ENCODE data around the gene MALAT1.

MALAT1 gene

GRCh38 chr11:65549096-65549495 is 50.3 kb downstream of the MALAT1 start:
- TF ChIP-seq, protein P1, sequence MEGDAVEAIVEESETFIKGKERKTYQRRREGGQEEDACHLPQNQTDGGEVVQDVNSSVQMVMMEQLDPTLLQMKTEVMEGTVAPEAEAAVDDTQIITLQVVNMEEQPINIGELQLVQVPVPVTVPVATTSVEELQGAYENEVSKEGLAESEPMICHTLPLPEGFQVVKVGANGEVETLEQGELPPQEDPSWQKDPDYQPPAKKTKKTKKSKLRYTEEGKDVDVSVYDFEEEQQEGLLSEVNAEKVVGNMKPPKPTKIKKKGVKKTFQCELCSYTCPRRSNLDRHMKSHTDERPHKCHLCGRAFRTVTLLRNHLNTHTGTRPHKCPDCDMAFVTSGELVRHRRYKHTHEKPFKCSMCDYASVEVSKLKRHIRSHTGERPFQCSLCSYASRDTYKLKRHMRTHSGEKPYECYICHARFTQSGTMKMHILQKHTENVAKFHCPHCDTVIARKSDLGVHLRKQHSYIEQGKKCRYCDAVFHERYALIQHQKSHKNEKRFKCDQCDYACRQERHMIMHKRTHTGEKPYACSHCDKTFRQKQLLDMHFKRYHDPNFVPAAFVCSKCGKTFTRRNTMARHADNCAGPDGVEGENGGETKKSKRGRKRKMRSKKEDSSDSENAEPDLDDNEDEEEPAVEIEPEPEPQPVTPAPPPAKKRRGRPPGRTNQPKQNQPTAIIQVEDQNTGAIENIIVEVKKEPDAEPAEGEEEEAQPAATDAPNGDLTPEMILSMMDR (IDR thresholded peaks at IDR 0.05; ENCODE audit: low read depth, low read length): no peak
- no peak overlapping the region for H3K4me3 ChIP-seq (replicated peaks in 1 of 2; ENCODE audit: low read depth in 2 of 2, low read length in 2 of 2)
- no peak for DNase-seq (ENCODE audit: low read depth in 2 of 2)

- H3K4me3 ChIP-seq (replicated peaks in 1 of 2; ENCODE audit: low read depth in 2 of 2, low read length in 2 of 2): no peak overlapping the region
- DNase-seq (ENCODE audit: low read depth in 2 of 2): no peak
- TF ChIP-seq, protein P1 (IDR thresholded peaks at IDR 0.05; ENCODE audit: low read depth, low read length): peak; percentile 19
Observed at GRCh38 chr11:65551572-65552387, 52.9 kb downstream of the MALAT1 start.

GRCh38 chr11:65552388-65552951 is 53.6 kb downstream of the MALAT1 start:
- no peak for DNase-seq (ENCODE audit: low read depth in 2 of 2)
- H3K4me3 ChIP-seq (replicated peaks in 1 of 2; ENCODE audit: low read depth in 2 of 2, low read length in 2 of 2): no peak overlapping the region
- TF ChIP-seq, protein P1 (IDR thresholded peaks at IDR 0.05; ENCODE audit: low read depth, low read length): no peak

DNA sequence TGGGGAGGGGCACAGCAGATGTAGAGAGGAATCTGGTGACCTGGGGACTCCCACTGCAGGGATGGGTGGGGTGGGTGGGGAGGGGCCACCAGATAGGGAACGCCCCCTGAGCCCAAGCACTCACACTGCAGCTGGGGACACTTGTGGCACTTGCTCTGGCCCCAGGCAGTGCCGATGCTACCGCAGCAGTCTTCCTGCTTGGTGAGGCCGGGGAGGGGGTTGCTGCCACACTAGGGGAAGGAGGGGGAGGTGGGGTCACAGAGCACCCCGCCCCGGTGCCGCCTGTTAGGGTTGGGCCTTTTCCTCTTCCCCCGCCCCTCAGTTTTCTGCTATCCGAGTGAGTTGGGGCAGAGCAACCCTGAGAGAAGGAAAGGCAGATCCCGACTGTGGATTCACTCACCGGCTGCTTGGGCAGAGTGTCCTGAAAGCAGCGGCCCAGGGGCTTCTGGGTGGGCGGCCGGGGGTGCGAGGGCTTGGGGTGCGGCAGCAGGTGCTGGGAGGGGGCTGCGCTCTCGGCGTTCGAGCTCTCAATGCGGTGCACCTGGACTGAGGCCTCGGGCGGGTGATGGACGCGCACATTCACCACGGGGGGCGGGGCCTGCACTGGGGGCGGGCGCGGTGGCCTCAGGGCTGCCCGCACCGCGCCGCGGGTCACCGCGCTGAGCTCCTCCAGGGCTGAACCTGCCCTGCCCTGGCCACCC is 54.6 kb downstream of the MALAT1 start:
- TF ChIP-seq, protein P1 (IDR thresholded peaks at IDR 0.05; ENCODE audit: low read depth, low read length): no peak
- H3K4me3 ChIP-seq (replicated peaks in 1 of 2; ENCODE audit: low read depth in 2 of 2, low read length in 2 of 2): no peak overlapping the region
- no peak for DNase-seq (ENCODE audit: low read depth in 2 of 2)

DNA sequence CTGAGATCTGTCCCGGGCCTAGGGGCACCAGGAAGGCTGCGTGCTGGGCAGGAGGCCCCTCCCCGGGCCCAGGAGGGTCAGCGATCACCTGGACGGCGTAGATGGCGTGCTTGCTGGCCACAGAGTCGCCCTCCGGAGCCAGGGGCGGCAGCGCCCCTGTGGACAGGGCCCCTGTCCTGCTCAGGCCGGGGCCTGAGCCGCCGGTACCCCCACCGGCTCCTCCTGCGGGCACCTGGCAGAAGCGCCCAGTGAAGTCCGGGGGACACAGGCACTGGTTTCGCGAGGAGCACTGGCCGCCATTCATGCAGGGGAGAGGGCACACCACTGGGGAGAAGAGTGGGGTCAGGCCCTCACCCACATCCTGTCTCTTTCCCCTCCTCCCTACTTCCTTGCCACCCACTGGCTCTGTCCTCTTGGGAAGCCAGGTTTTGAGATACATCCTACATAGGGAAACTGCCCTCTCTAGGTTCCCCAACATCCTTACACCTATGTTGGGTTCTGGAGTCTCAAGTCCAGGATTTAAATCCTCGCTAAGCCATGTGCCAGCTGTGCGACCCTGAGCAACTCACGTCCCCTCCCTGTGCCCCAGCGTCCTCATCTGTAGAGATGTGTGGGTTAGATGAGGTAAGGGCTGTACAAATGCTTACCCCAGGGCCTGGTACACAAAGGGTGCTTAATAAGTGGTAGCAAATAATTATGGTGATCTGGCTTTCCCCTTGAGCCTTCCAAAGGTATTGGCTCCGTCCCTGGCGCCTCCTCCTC is 55.4 kb downstream of the MALAT1 start:
- no peak overlapping the region for H3K4me3 ChIP-seq (replicated peaks in 1 of 2; ENCODE audit: low read depth in 2 of 2, low read length in 2 of 2)
- TF ChIP-seq, protein P1 (IDR thresholded peaks at IDR 0.05; ENCODE audit: low read depth, low read length): no peak
- DNase-seq (ENCODE audit: low read depth in 2 of 2): no peak

DNA sequence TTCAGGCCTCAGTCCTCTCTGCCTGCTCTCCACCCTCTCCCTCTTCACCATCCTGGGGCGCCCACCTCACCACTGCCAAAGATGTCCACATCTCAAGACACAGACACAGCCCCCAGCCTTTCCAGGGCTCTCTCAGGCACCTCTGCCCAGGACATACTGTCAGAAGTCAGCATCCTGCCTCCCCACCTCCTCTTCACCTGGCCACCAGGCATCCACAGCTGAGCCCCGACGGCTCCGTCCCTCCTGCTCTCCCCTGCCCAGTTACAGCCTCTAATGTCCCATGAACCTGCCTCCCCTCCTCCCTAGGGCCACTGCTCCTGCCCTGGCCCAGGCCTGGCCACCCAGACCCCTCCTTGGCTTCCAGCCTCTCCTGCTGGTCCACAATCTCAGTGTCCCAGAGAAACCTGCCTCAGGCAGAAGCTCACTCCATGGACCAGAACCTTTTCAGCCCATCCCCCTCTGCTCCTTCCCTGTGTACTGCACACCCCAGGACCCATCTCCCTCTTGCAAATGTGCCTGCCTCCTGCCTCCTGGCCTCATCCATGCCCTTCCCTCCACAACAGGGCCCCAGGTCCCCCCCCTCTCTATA is 56.1 kb downstream of the MALAT1 start:
- TF ChIP-seq, protein P1 (IDR thresholded peaks at IDR 0.05; ENCODE audit: low read depth, low read length): no peak
- no peak for DNase-seq (ENCODE audit: low read depth in 2 of 2)
- H3K4me3 ChIP-seq (replicated peaks in 1 of 2; ENCODE audit: low read depth in 2 of 2, low read length in 2 of 2): no peak overlapping the region
